ENCODE measurements around the gene DIPK1C.

DIPK1C gene

DNA sequence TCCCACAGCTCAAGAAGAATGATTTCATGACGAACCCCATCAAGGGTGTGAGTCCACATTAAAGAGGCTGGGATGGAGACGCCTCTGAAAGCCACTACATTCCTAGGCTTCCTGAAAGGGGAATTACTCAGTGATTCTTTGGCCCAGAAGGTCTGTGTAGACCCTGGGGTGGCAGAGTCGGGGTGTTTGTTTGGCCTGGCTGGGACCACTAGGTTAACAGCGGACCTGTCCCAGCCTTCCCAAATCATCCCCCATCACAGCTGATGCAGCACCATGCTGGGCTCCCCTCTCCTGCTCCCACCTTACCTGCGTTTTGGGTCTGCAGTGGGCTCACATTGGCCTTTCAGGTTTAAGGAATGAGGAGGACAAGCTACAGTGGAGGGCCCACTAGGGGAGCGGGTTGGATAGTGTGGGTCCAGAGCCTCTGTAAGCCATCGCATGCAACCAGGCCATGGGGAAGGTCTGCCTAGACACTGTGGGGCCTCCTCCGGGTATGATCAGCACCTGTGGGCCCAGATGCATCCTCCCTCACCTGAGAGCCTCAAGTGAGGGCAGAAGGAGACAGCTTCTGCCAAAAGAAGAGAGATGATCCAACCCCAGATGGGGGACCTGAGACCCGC lies 16.2 kb downstream of the DIPK1C start:
- H3K4me3 ChIP-seq (ENCODE audit: low read depth, low read length) = no peak overlapping the region
- TF ChIP-seq, protein P1, sequence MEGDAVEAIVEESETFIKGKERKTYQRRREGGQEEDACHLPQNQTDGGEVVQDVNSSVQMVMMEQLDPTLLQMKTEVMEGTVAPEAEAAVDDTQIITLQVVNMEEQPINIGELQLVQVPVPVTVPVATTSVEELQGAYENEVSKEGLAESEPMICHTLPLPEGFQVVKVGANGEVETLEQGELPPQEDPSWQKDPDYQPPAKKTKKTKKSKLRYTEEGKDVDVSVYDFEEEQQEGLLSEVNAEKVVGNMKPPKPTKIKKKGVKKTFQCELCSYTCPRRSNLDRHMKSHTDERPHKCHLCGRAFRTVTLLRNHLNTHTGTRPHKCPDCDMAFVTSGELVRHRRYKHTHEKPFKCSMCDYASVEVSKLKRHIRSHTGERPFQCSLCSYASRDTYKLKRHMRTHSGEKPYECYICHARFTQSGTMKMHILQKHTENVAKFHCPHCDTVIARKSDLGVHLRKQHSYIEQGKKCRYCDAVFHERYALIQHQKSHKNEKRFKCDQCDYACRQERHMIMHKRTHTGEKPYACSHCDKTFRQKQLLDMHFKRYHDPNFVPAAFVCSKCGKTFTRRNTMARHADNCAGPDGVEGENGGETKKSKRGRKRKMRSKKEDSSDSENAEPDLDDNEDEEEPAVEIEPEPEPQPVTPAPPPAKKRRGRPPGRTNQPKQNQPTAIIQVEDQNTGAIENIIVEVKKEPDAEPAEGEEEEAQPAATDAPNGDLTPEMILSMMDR (IDR thresholded peaks at IDR 0.05; ENCODE audit: low read depth, low read length, missing control alignments) = no peak
- in situ Hi-C loops (cut with HindIII; ENCODE audit: low sequenced_read_pairs) = no loop called here
- no peak for DNase-seq (ENCODE audit: low read depth)

DNA sequence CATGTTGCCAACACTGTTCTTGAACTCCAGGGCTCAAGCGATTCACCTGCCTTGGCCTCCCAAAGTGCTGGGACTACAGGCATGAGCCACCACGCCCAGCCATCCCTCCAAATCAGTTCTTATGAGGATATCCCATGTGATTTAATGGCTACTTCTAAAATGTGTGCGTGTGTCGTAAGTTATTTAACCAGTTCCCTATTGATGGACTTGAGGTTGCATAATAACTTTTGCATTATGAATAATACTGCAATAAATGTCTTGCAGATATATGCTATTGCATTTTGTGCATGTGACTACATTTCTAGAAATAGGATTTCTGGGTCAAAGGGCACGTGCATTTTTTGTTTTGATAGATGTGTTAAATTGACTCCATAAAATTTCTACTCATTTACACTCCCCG lies 19.0 kb downstream of the DIPK1C start:
- TF ChIP-seq, protein P1 (IDR thresholded peaks at IDR 0.05; ENCODE audit: low read depth, low read length, missing control alignments) = no peak
- DNase-seq (ENCODE audit: low read depth) = no peak
- in situ Hi-C loops (cut with HindIII; ENCODE audit: low sequenced_read_pairs) = no loop called here
- H3K4me3 ChIP-seq (ENCODE audit: low read depth, low read length) = no peak overlapping the region

DNA sequence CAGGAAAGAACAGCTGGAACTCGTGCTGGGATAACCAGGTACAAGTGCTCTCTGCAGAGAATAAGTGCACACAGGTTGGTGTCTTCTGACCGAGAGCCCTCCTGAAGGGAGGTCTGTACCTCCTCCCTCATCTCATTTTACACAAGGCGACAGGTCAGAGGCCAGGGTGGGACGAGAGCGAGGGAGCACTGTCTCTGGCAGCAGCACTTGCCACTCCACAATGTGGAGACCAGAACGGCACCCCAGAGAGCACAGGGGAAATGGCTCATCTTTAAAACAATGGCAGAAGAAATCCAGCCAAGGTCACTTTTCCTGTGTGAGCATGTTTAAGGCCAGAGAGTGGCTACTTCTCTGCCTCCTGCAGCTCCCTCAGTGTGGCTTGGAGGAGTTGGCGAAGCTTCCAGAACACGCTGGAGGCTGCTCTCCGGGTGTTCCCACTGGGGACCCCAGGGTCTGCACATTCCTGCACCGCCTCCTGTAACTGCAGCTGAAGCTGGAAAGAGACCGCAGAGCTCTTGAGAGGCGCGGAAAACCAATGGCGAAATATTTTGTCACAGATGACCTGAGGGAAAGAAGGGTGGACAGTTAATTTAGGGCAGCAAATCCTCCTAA lies 20.8 kb downstream of the DIPK1C start:
- no peak overlapping the region for H3K4me3 ChIP-seq (ENCODE audit: low read depth, low read length)
- in situ Hi-C loops (cut with HindIII; ENCODE audit: low sequenced_read_pairs) = no loop called here
- DNase-seq (ENCODE audit: low read depth) = no peak
- TF ChIP-seq, protein P1 (IDR thresholded peaks at IDR 0.05; ENCODE audit: low read depth, low read length, missing control alignments) = no peak

DNA sequence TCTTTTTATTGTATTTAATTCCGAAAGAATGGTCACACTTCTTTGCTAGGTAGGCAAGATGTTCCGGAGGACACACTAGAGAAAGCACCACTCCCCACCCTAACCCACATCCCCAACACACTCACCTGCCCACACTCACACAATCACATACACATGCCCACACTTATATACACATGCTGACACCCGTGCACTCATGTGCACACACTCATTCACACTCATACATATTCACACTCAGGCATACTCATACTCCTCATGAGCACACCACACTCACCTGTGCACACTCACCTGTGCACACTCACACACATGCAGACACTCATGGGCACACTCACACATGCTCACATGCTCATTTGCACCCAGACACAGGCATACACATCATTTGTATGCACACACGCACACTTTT lies 21.4 kb downstream of the DIPK1C start:
- no peak overlapping the region for H3K4me3 ChIP-seq (ENCODE audit: low read depth, low read length)
- DNase-seq (ENCODE audit: low read depth) = no peak
- TF ChIP-seq, protein P1 (IDR thresholded peaks at IDR 0.05; ENCODE audit: low read depth, low read length, missing control alignments) = no peak
- in situ Hi-C loops (cut with HindIII; ENCODE audit: low sequenced_read_pairs) = no loop called here

DNA sequence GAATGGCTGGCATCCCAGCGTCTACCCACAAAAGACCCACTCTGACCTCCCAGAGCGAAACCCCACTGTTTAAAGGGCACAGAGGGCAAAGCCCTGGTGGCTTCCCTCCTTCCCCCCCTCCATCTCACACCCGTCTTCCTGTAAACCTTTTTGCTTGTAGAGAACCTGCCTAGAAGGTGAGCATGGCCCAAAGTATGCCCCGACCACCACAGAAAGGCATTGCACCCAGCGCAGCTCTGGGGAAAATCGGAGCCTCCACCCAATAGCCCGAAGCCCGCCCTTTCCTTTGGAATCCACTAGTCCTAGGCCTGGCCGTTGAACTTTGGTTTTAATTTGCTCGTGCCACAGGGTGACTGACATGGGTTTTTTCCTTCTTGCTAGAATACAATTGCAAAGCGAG lies 22.6 kb downstream of the DIPK1C start:
- no peak overlapping the region for H3K4me3 ChIP-seq (ENCODE audit: low read depth, low read length)
- no peak for DNase-seq (ENCODE audit: low read depth)
- in situ Hi-C loops (cut with HindIII; ENCODE audit: low sequenced_read_pairs) = no loop called here
- TF ChIP-seq, protein P1 (IDR thresholded peaks at IDR 0.05; ENCODE audit: low read depth, low read length, missing control alignments) = no peak

DNA sequence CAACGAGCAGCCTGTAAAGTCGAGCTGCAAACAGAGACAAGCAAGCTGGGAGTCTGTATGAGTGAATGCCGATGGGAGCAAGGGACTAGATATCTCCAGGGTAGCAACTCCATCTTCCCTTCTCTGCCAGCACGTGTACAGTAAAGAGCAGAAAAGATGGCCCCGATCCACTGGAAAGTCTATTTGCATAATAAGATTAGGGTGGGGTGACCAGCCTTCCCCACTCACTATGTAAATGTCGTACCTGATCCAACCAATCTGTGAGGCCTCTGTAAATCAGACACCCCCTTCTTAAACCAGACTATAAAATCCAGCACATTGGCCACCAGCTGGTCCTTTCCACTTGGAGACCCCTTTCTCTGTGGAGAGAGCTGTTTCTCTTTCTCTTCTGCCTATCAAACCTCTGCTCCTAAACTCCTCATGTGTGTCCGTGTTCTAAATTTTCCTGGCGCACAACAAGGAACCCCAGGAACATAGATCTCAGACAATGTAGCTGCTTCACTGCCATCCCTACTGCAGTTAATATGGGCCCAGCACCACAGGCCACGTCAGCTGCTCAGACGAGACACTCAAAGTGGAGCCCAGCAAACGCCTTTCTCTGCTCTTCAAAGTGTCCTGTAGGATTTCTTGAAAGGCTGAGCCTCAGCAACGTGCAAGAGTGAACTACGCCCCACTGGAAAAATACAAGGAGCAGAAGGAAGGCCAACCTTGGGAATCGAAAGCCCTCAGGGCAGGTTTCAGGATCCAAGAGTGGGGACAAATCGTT lies 26.1 kb downstream of the DIPK1C start:
- no peak for DNase-seq (ENCODE audit: low read depth)
- in situ Hi-C loops (cut with HindIII; ENCODE audit: low sequenced_read_pairs) = no loop called here
- TF ChIP-seq, protein P1 (IDR thresholded peaks at IDR 0.05; ENCODE audit: low read depth, low read length, missing control alignments) = no peak
- no peak overlapping the region for H3K4me3 ChIP-seq (ENCODE audit: low read depth, low read length)
